ENCODE results near the gene METRN. TPM values are rescaled to one million over a fixed set of nuclear protein-coding genes. Genes with fewer than 3 reads are reported as not detected.

The METRN gene
- total and polyA plus RNA-seq, 4 donors, result 10.9 to 67.3 (median 41.5) TPM

DNA sequence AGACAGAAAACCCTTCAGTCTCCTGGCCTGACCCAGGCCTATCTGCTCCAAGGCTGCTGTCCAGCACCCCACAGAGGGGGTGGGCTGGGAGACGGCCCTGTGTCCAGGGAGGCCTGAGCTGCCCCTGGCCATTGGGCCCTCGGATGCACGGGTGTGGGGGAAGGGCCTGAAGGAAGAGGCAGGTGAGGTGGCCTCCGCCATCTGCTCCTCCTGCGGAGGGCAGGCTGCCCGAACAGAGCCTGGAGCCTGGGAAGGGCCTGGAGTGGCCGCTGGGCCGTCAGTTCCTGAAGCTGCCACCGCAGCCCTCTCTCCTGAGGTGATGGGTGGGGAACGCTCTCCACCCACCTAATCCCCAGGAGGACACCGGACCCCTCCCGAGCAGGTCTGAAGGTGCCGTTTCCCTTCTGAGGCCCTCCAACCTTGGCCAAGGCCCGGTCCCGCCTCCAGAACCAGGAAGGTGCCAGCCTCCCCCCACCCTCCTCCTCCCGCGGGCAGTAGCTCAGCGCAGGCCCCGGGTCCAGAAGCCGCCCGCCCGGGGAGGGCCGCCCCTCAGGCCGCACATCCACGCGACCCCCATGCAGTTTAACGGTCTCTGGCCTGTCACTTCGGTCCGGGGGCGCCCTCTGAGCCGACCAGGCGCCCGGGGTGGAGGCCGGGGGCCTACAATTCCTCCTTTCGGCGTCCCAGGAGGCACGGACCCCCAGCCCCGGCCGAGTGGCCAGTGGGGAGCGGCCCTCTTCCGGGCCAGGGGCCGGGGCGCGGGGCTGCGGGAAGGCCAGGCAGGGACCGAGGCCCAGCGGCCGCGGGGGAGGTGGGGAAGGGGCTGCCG lies 10.2 kb upstream of the METRN start:
- Histone ChIP-seq H3K4me1 (ENCODE audit: control insufficient read depth in 5 of 5, insufficient read depth in 5 of 5, low read length in 5 of 5) (no peaks in the 10 kb centered on the region), H3K27me3 (ENCODE audit: control insufficient read depth in 3 of 3, insufficient read depth in 3 of 3, low read length in 2 of 3) (peaks cover 7 to 69% (median 38%) of the 10 kb centered on the region in 3 donors), H3K36me3 (ENCODE audit: control insufficient read depth in 4 of 4, insufficient read depth in 4 of 4, low read length in 4 of 4) (no peaks in the 10 kb centered on the region), H3K27ac (ENCODE audit: low read depth in 1 of 2, low read length in 1 of 2) (no peak overlapping the region), H3K4me3 (no peak overlapping the region), H3K9me3 (ENCODE audit: control insufficient read depth in 4 of 4, insufficient read depth in 3 of 4, low read length in 3 of 4) (peaks cover 0 to 5% (median 0%) of the 10 kb centered on the region in 4 donors), H3K9ac (ENCODE audit: insufficient read depth in 1 of 2, low read length in 2 of 2) (no peak overlapping the region)
- DNase-seq, result no peak
- ATAC-seq (ENCODE audit: insufficient read depth, low FRiP score), result no peak
- TF ChIP-seq, protein P1, sequence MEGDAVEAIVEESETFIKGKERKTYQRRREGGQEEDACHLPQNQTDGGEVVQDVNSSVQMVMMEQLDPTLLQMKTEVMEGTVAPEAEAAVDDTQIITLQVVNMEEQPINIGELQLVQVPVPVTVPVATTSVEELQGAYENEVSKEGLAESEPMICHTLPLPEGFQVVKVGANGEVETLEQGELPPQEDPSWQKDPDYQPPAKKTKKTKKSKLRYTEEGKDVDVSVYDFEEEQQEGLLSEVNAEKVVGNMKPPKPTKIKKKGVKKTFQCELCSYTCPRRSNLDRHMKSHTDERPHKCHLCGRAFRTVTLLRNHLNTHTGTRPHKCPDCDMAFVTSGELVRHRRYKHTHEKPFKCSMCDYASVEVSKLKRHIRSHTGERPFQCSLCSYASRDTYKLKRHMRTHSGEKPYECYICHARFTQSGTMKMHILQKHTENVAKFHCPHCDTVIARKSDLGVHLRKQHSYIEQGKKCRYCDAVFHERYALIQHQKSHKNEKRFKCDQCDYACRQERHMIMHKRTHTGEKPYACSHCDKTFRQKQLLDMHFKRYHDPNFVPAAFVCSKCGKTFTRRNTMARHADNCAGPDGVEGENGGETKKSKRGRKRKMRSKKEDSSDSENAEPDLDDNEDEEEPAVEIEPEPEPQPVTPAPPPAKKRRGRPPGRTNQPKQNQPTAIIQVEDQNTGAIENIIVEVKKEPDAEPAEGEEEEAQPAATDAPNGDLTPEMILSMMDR (IDR thresholded peaks at IDR 0.05; ENCODE audit: control extremely low read depth, extremely low read depth), result no peak
- 12 to 14% methylated on average over 32 to 49 of the region's 50 CpGs for WGBS, 2 donors

DNA sequence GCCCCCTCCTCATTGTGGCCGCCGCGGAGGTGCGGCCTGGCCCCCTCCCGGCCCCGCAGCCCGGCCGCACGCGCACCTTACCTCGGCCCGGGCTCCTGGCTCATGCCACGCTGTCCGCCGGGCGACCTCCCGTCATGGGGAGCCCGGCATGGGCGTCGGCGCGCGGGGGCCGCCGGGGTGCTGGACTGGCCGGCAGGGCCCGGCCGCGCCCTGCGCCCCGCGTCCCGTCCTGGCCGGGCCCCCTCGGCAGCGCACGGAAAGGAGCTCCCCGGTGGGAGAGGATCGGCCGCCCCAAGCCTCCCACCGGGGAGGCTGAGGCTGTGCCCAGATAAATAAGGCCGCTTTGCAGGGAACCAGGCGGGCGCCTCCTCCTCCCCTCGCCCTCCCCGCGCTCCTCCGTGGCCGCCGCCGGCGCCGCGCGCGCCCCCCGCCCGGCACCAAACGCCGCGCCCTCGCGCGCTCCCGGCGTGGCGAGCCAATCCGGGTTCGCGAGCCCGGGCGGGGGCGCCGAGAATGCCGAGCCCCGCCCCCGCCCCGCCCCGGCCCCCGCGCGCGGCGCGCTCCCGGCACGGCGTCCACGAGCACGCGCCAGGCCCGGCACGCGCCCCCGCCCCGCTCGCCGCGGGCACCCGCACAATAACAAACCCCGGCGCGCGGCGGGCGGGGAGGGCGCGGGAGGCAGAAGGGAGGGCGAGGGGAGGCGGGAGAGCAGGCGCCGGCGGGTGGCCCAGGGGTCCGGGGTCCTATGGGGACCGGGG lies 9.3 kb upstream of the METRN start, which contains the start of gene FBXL16:
FBXL16 (minus strand) TSS at position 371 of the 758 bp plus-strand sequence. CDS start 8,396 bp downstream, outside the sequence.
- peaks cover 0 to 5% (median 0%) of the 10 kb centered on the region in 4 donors for H3K9me3 ChIP-seq (ENCODE audit: control insufficient read depth in 4 of 4, insufficient read depth in 3 of 4, low read length in 3 of 4)
- 1 to 2% methylated on average over 31 to 115 of the region's 115 CpGs for WGBS, 2 donors
- DNase-seq (no peak), ATAC-seq (ENCODE audit: insufficient read depth, low FRiP score) (no peak)
- TF ChIP-seq, protein P1 (IDR thresholded peaks at IDR 0.05; ENCODE audit: control extremely low read depth, extremely low read depth), result no peak
- H3K9ac ChIP-seq (ENCODE audit: insufficient read depth in 1 of 2, low read length in 2 of 2), result no peak within 1 kb of the TSS
- no peak within 1 kb of the TSS for H3K4me3 ChIP-seq
- no peaks in the 10 kb centered on the region for H3K4me1 ChIP-seq (ENCODE audit: control insufficient read depth in 5 of 5, insufficient read depth in 5 of 5, low read length in 5 of 5)
- no peaks in the 10 kb centered on the region for H3K36me3 ChIP-seq (ENCODE audit: control insufficient read depth in 4 of 4, insufficient read depth in 4 of 4, low read length in 4 of 4)
- peaks cover 11 to 69% (median 38%) of the 10 kb centered on the region in 3 donors for H3K27me3 ChIP-seq (ENCODE audit: control insufficient read depth in 3 of 3, insufficient read depth in 3 of 3, low read length in 2 of 3)
- no peak within 1 kb of the TSS for H3K27ac ChIP-seq (ENCODE audit: low read depth in 1 of 2, low read length in 1 of 2)

DNA sequence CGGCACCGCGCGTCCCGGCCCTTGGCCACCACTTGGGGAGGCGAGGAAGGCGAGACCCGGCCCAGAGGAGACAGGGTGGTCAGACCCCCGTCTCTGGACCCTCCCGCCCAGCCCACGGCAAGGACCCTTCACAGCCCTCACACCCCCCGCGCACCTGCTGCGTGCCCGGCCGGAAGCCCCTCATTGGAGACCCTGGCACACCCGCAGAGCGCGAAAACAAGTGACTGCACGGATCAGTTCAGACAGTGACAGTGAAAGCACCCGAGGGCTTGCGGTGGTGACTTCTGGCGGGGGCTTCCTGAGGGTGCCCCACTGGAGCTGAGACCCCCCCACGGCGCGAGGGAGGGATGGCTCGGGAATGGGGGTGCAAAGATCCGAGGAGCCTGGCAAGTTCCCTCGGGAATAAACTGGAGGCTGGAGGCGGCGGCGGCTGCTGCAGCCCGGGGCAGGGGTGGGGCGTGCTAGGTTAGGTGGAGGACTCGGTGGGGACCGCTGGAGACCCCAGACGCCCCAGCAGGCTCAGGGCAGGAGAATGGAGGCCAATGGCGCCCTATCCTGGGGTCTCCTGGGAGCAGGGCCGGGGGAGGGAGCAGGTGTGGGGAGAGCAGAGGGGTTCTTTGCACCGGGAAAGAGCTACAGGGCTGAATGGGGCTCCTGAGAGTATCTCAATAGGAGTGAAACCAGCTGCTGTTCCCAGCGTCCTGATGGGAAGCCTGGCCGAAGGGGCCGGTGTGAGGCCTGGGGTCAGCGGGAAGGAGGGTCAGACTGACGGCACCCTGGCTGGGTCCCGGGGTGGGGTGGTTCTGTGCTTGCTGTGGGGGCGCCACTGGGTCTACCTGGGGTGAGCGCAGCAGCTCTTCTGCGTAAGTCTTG lies 8.5 kb upstream of the METRN start:
- DNase-seq (no peak), ATAC-seq (ENCODE audit: insufficient read depth, low FRiP score) (no peak)
- Histone ChIP-seq H3K27me3 (ENCODE audit: control insufficient read depth in 3 of 3, insufficient read depth in 3 of 3, low read length in 2 of 3) (peaks cover 11 to 64% (median 38%) of the 10 kb centered on the region in 3 donors), H3K4me1 (ENCODE audit: control insufficient read depth in 5 of 5, insufficient read depth in 5 of 5, low read length in 5 of 5) (no peaks in the 10 kb centered on the region), H3K27ac (ENCODE audit: low read depth in 1 of 2, low read length in 1 of 2) (no peak overlapping the region), H3K36me3 (ENCODE audit: control insufficient read depth in 4 of 4, insufficient read depth in 4 of 4, low read length in 4 of 4) (no peaks in the 10 kb centered on the region), H3K9me3 (ENCODE audit: control insufficient read depth in 4 of 4, insufficient read depth in 3 of 4, low read length in 3 of 4) (peaks cover 0 to 5% (median 0%) of the 10 kb centered on the region in 4 donors), H3K9ac (ENCODE audit: insufficient read depth in 1 of 2, low read length in 2 of 2) (no peak overlapping the region), H3K4me3 (no peak overlapping the region)
- TF ChIP-seq, protein P1 (IDR thresholded peaks at IDR 0.05; ENCODE audit: control extremely low read depth, extremely low read depth), result no peak
- 5 to 7% methylated on average over 42 to 49 of the region's 49 CpGs for WGBS, 2 donors

Measured in lung (tissue), 12 donors.